ENCODE results near the gene DAPK1.
A peak's percentile ranks its signal among the peaks of the same experiment; 100 is the strongest.

Gene DAPK1

DNA sequence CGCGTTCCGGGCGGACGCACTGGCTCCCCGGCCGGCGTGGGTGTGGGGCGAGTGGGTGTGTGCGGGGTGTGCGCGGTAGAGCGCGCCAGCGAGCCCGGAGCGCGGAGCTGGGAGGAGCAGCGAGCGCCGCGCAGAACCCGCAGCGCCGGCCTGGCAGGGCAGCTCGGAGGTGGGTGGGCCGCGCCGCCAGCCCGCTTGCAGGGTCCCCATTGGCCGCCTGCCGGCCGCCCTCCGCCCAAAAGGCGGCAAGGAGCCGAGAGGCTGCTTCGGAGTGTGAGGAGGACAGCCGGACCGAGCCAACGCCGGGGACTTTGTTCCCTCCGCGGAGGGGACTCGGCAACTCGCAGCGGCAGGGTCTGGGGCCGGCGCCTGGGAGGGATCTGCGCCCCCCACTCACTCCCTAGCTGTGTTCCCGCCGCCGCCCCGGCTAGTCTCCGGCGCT lies at the start of gene DAPK1:
DAPK1 (plus strand) TSS at position 264 of the 442 bp plus-strand sequence. CDS start 1,211 bp downstream, outside the sequence.
- Histone ChIP-seq H3K36me3 (no peaks in the 10 kb centered on the region), H3K4me2 (peak within 1 kb of the TSS; percentile 85), H3K4me1 (peaks cover 35% of the 10 kb centered on the region), H3K9me3 (peaks cover 14% of the 10 kb centered on the region), H3K27ac (no peak within 1 kb of the TSS), H3K4me3 (peak within 1 kb of the TSS; percentile 63), H3K27me3 (peaks cover 44% of the 10 kb centered on the region), H4K20me1 (peaks cover 15% of the 10 kb centered on the region), H3K9ac (no peak within 1 kb of the TSS)
- TF ChIP-seq Cebpa-rat (IDR thresholded peaks at IDR 0.05), result no peak

DNA sequence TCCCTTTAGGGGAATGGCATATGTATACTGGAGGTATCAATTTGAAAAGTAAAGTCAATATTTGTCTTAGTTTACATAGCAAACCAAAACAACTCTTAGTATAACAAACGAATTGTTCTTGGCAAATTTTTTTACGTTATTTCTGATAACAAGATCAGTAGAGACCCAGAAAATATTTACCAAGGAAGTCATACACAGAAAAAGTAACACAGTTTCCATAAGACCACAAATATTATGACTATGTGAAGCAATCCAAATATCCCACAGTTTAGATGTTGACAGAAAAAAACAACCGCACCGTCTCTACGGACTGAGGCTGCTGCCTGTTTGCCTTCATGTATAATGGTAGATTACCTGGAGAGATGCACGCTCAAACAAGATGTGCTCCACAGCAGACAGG lies 46.5 kb upstream of the DAPK1 start:
- H3K9ac ChIP-seq, result no peak overlapping the region
- H3K27ac ChIP-seq, result no peak overlapping the region
- H3K36me3 ChIP-seq, result no peaks in the 10 kb centered on the region
- H3K4me2 ChIP-seq, result no peak overlapping the region
- H3K27me3 ChIP-seq, result no peaks in the 10 kb centered on the region
- no peak overlapping the region for H3K4me3 ChIP-seq
- H3K9me3 ChIP-seq, result peaks cover 26% of the 10 kb centered on the region
- TF ChIP-seq Cebpa-rat (IDR thresholded peaks at IDR 0.05), result no peak
- H3K4me1 ChIP-seq, result no peaks in the 10 kb centered on the region
- no peaks in the 10 kb centered on the region for H4K20me1 ChIP-seq

DNA sequence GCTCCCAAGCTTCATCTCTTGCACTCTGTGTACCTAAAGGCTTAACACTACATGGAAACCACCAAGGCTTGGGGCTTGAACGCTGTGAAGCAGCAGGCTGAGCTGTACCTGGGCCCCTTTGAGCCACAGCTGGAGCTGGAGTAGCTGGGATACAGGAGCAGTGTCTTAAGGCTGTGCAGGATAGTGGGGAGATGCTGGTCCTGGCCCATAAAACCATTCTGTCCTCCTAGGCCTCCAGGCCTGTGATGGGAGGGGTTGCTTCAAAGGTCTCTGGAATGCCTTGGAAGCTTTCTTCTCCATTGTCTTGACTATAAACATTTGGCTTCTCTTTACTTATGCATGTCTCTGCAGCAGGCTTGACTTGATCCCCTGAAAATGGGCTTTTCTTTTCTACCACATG lies 42.3 kb upstream of the DAPK1 start:
- TF ChIP-seq Cebpa-rat (IDR thresholded peaks at IDR 0.05), result no peak
- no peak overlapping the region for H3K4me3 ChIP-seq
- no peak overlapping the region for H3K4me2 ChIP-seq
- H3K9ac ChIP-seq, result no peak overlapping the region
- no peak overlapping the region for H3K27ac ChIP-seq
- no peaks in the 10 kb centered on the region for H3K36me3 ChIP-seq
- H3K27me3 ChIP-seq, result no peaks in the 10 kb centered on the region
- no peaks in the 10 kb centered on the region for H4K20me1 ChIP-seq
- H3K4me1 ChIP-seq, result no peaks in the 10 kb centered on the region
- H3K9me3 ChIP-seq, result peaks cover 38% of the 10 kb centered on the region

DNA sequence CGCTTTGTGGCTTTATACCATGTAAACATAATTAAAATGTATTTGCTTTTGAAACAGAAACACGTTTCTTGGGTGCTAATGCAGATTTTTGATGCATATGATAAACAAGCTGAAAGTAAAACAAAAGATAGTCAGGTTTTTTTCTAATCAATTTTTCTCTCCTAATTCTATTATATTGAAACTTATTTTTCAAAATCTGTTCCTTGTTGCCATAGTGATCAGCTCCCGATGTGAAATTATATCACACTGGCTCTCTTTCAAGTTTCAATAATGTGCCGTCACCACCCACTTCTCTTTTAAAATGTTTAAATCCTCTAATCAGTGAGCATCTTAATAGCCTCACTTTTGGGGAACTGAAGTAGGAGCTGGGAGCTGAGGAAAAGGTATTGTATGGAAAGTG lies 36.4 kb upstream of the DAPK1 start:
- no peak for TF ChIP-seq Cebpa-rat (IDR thresholded peaks at IDR 0.05)
- H4K20me1 ChIP-seq, result no peaks in the 10 kb centered on the region
- no peaks in the 10 kb centered on the region for H3K27me3 ChIP-seq
- no peak overlapping the region for H3K4me2 ChIP-seq
- no peak overlapping the region for H3K9ac ChIP-seq
- no peaks in the 10 kb centered on the region for H3K36me3 ChIP-seq
- peaks cover 11% of the 10 kb centered on the region for H3K9me3 ChIP-seq
- no peak overlapping the region for H3K27ac ChIP-seq
- H3K4me3 ChIP-seq, result no peak overlapping the region
- no peaks in the 10 kb centered on the region for H3K4me1 ChIP-seq

DNA sequence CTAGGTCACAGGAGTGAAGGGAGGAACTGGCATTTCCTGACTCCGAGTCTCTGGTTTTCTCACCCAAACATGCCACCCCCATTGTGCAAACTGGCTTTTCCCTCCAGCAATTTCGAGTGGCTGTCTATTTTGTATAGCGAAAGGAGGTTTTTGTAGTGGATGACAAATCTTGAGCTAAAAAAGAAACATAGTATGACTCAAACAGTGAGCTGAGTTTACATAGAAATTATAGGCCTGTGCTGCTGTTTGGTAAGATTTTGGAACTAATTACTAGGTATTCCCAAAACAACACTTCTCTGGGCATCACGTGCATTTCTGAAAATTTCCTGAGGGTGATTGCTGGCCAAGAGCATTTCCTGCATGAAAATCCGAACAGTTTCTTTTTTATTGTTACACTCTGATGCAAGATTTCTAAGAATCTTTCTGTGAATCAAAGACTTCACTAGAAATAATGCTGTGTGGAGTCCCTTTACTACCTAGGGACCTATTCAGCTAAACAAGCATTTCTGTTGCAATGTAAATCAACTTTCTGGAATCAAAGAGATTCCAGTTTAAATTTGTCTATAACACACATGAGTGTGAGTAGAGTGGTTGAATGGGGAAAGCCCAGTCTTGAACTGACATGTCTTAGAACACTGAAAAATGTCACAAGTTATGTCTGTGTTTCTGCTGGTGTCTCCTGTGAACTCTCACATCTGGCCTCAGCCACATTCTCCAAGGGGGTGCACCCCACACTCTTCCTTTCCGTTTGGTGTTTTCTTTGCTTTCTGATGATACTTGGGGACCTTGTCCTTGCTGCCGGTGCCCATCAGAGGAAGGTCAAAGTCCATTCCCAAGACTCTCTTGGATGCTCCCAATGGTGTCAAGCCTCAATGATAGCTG lies 33.3 kb upstream of the DAPK1 start:
- H3K9me3 ChIP-seq, result no peaks in the 10 kb centered on the region
- H3K9ac ChIP-seq, result no peak overlapping the region
- no peaks in the 10 kb centered on the region for H4K20me1 ChIP-seq
- no peak overlapping the region for H3K27ac ChIP-seq
- no peak overlapping the region for H3K4me3 ChIP-seq
- H3K36me3 ChIP-seq, result no peaks in the 10 kb centered on the region
- no peak overlapping the region for H3K4me2 ChIP-seq
- TF ChIP-seq Cebpa-rat (IDR thresholded peaks at IDR 0.05), result no peak
- H3K27me3 ChIP-seq, result no peaks in the 10 kb centered on the region
- H3K4me1 ChIP-seq, result no peaks in the 10 kb centered on the region

DNA sequence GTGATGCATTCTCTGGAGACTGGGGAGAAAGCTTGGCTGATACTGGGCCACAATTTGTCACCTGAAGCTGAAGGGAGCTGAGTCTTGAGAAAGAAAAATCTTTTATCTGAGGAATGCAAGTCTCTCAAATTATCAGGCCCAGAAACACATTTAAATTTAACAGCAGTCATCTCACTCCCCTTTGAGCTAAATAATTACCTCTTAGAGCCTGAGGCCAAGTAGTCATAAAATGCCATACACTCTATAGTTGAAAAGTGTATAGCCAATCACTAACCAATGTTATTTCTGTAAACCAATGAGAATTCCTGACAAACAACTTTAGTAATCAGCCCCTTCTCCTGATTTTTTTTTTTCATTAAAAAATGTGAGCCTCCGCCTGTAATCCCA lies 32.7 kb upstream of the DAPK1 start:
- TF ChIP-seq Cebpa-rat (IDR thresholded peaks at IDR 0.05), result no peak
- Histone ChIP-seq H3K4me1 (no peaks in the 10 kb centered on the region), H3K9ac (no peak overlapping the region), H3K4me2 (no peak overlapping the region), H4K20me1 (no peaks in the 10 kb centered on the region), H3K9me3 (no peaks in the 10 kb centered on the region), H3K27me3 (no peaks in the 10 kb centered on the region), H3K36me3 (no peaks in the 10 kb centered on the region), H3K4me3 (no peak overlapping the region), H3K27ac (no peak overlapping the region)

DNA sequence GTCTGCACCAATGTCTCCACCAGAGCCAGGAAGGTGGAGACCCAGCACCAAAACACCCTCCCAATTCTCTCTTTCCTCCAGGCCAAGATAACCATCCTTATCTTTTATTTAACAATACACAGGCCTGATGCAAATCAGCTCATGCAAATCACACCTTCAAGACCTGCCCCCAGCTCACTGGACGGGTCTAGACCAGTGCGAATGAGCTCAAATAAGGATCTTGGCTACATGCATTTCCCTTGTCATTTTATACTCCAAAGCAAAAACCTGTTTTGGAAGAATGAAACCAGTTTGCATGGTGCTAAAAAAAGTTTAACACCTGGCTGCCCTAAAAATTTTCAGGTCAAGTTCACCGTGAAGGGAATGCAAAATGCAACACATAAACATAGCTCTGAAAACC lies 31.9 kb upstream of the DAPK1 start:
- Histone ChIP-seq H3K9me3 (no peaks in the 10 kb centered on the region), H3K27me3 (no peaks in the 10 kb centered on the region), H3K4me1 (no peaks in the 10 kb centered on the region), H3K27ac (no peak overlapping the region), H3K4me2 (no peak overlapping the region), H4K20me1 (no peaks in the 10 kb centered on the region), H3K9ac (no peak overlapping the region), H3K36me3 (no peaks in the 10 kb centered on the region), H3K4me3 (no peak overlapping the region)
- TF ChIP-seq Cebpa-rat (IDR thresholded peaks at IDR 0.05), result no peak

DNA sequence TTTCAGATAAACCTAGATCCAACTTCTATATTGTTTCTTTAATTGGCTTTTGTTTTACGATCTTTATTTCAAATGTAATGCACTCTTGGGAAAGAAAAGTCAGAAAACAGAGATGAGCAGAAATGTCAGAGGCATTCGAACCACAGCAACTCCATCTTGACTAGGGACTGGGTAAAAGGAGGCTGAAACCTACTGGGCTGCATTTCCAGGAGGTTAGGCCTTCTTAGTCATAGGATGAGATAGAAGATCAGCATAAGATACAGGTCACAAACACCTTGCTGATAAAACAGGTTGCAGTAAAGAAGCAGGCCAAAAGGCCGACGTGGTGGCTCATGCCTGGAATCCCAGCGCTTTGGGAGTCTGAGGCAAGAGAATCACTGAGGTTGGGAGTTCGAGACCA lies 30.5 kb upstream of the DAPK1 start:
- no peaks in the 10 kb centered on the region for H3K4me1 ChIP-seq
- no peak overlapping the region for H3K27ac ChIP-seq
- no peaks in the 10 kb centered on the region for H3K9me3 ChIP-seq
- no peaks in the 10 kb centered on the region for H4K20me1 ChIP-seq
- no peak for TF ChIP-seq Cebpa-rat (IDR thresholded peaks at IDR 0.05)
- H3K4me2 ChIP-seq, result no peak overlapping the region
- no peaks in the 10 kb centered on the region for H3K36me3 ChIP-seq
- no peak overlapping the region for H3K9ac ChIP-seq
- no peak overlapping the region for H3K4me3 ChIP-seq
- H3K27me3 ChIP-seq, result no peaks in the 10 kb centered on the region

DNA sequence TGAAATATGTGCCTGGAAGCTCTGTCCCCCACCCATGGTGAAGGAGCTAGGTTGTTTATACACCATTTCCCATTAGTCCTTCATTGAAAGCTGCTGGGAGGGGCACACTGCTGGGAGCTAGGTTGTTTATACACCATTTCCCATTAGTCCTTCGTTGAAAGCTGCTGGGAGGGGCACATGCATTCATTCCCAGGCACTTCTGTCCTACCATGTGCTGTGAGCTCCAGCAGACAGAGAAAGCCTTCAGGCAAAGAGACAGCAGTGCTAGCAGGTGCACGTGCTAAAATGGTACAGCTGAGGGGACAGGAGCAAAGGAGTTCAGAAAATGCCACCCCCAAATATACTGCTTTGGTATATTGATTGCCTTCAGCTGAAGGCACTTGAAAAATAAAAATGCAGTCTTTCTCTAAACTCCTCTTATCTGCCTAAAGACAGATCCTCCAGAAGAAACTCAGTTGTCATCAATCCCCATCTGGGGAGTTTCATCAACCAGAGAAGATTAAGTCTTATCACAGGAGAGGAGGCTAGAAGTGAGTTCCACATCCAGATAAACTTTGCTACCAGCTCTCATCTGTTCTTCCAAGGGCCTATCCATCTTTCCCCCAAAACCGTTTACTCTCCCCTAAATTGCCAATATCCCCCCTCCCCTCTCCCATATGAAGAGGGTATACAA lies 27.7 kb upstream of the DAPK1 start:
- Histone ChIP-seq H3K36me3 (no peaks in the 10 kb centered on the region), H4K20me1 (no peaks in the 10 kb centered on the region), H3K4me2 (no peak overlapping the region), H3K27me3 (no peaks in the 10 kb centered on the region), H3K4me3 (no peak overlapping the region), H3K9ac (no peak overlapping the region), H3K9me3 (no peaks in the 10 kb centered on the region), H3K4me1 (no peaks in the 10 kb centered on the region), H3K27ac (no peak overlapping the region)
- no peak for TF ChIP-seq Cebpa-rat (IDR thresholded peaks at IDR 0.05)

DNA sequence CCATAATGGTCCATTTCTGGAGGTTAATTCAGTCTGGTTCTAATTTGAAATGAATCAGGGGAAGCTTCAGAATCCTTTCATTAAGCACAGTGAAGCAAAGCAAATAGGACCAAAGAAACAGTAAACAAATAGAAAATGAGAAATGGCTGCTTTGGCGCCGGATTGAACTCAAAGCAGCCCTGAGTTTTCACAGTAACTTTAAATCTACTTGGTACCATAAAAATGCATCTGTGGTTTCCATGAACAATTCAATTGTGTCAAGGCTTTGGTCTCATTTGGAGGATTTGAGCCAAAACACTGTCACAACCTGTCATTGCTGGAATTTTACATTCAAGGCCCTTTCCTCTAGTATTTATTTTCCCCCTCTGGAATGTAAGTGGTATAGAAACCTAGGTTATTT lies 25.9 kb upstream of the DAPK1 start:
- Histone ChIP-seq H3K27ac (no peak overlapping the region), H3K9me3 (no peaks in the 10 kb centered on the region), H3K4me3 (no peak overlapping the region), H4K20me1 (no peaks in the 10 kb centered on the region), H3K27me3 (no peaks in the 10 kb centered on the region), H3K36me3 (no peaks in the 10 kb centered on the region), H3K4me1 (no peaks in the 10 kb centered on the region), H3K4me2 (no peak overlapping the region), H3K9ac (no peak overlapping the region)
- TF ChIP-seq Cebpa-rat (IDR thresholded peaks at IDR 0.05), result no peak

All from BLaER1 (cell line).